NCI-H82 treated with DMSO at 0.1 percent for 48 hours (cell line): Measurements from ENCODE around the gene BCAP29.
"Not testable (repeated sequence)": the region's sequence is repeated elsewhere in the genome, so short reads cannot be mapped to it uniquely, and the experiment has no call there.

Experiments
- DNase-seq: peaks from one replicate; lab custom pipeline; 2025; ENCODE audit not compliant: unreplicated experiment; lab: John Stamatoyannopoulos, UW

The BCAP29 gene

GRCh38 chr7:107615910-107616680 is 36.0 kb downstream of the BCAP29 start:
- DNase-seq: no peak

- no peak for DNase-seq
Observed at GRCh38 chr7:107622429-107622828, 42.4 kb downstream of the BCAP29 start.

GRCh38 chr7:107622894-107623293 is 42.8 kb downstream of the BCAP29 start:
- DNase-seq: no peak

GRCh38 chr7:107627002-107627401 is 47.0 kb downstream of the BCAP29 start:
- no peak for DNase-seq

GRCh38 chr7:107628461-107629064 is 48.5 kb downstream of the BCAP29 start:
- DNase-seq: no peak

GRCh38 chr7:107630342-107630741 is 50.3 kb downstream of the BCAP29 start:
- DNase-seq: no peak

GRCh38 chr7:107631588-107632491 is 51.8 kb downstream of the BCAP29 start:
- no peak for DNase-seq

- peak; percentile 71 for DNase-seq
Observed at GRCh38 chr7:107632492-107632865, 52.4 kb downstream of the BCAP29 start.

- no peak for DNase-seq
Observed at GRCh38 chr7:107638594-107638993, 58.5 kb downstream of the BCAP29 start.

GRCh38 chr7:107639070-107639469 is 59.0 kb downstream of the BCAP29 start:
- DNase-seq: not testable (repeated sequence)

GRCh38 chr7:107641676-107642075 is 61.6 kb downstream of the BCAP29 start:
- DNase-seq: no peak

GRCh38 chr7:107642501-107642900 is 62.5 kb downstream of the BCAP29 start:
- no peak for DNase-seq

- no peak for DNase-seq
Observed at GRCh38 chr7:107643407-107643806, 63.4 kb downstream of the BCAP29 start.

- no peak for DNase-seq
Observed at GRCh38 chr7:107643938-107644308, 63.9 kb downstream of the BCAP29 start.

- DNase-seq: no peak
Observed at GRCh38 chr7:107644309-107644974, 64.4 kb downstream of the BCAP29 start.

GRCh38 chr7:107652642-107653041 is 72.6 kb downstream of the BCAP29 start:
- no peak for DNase-seq

GRCh38 chr7:107658467-107658866 is 78.4 kb downstream of the BCAP29 start:
- DNase-seq: no peak

GRCh38 chr7:107659666-107660065 is 79.6 kb downstream of the BCAP29 start:
- DNase-seq: no peak

- no peak for DNase-seq
Observed at GRCh38 chr7:107660381-107661080, 80.5 kb downstream of the BCAP29 start, which contains the start of gene SLC26A4. TSS of gene SLC26A4 (plus strand) at chr7:107660828. CDS start at chr7:107661642, 814 bp downstream.

GRCh38 chr7:107661081-107661864 is 81.2 kb downstream of the BCAP29 start:
- DNase-seq: no peak
